K562 (cell line): ENCODE data around the gene C2orf69. TPM values are rescaled to one million over a fixed set of nuclear protein-coding genes. Genes with fewer than 3 reads are reported as not detected.

ENCODE experiments used
- BRCA1 ChIP-seq, 2 experiments: fragments of 450-650 bp in 1 of 2; sonication (generic) in 1 of 2; formaldehyde crosslinking in 1 of 2; IDR thresholded peaks; 2 replicates each; pipeline versions ENCODE4 v1.5.0 to v1.6.1; 2017 to 2020; ENCODE audit warnings: mild to moderate bottlenecking in 1 of 2, missing genetic modification reagents in 1 of 2
- CBX8 ChIP-seq: fragments of 200-600 bp; sonication (generic); IDR thresholded peaks from 2 replicates; pipeline ENCODE4 v1.6.1; 2012; ENCODE audit warnings: borderline replicate concordance, mixed run types, low read depth, mild to moderate bottlenecking, moderate library complexity, mixed read lengths, low read length, control low read depth, inconsistent platforms; ENCODE audit not compliant: poor library complexity, severe bottlenecking; ENCODE audit errors: extremely low read depth
- HNRNPH1 ChIP-seq: fragments of 200-400 bp; formaldehyde crosslinking; optimal IDR thresholded peaks from 2 replicates; pipeline ENCODE3; 2017; ENCODE audit warnings: low read depth, mild to moderate bottlenecking, low read length, moderate library complexity
- KAT8 ChIP-seq: fragments of 450-650 bp; IDR thresholded peaks from 2 replicates; pipeline ENCODE4 v1.6.1; 2016; ENCODE audit warnings: low read depth, mild to moderate bottlenecking
- NFRKB ChIP-seq: fragments of 450-650 bp; IDR thresholded peaks from 2 replicates; pipeline ENCODE4 v1.6.1; 2016; ENCODE audit warnings: low read depth
- NR2C1 ChIP-seq, 2 experiments: fragments of 450-650 bp; IDR thresholded peaks; 2 replicates each; pipeline ENCODE4 v1.6.1; 2017; ENCODE audit warnings: mild to moderate bottlenecking in 2 of 2, antibody characterized with exemption in 1 of 2, inconsistent platforms in 1 of 2, missing compliant biosample characterization in 1 of 2, missing genetic modification characterization in 1 of 2
- RBFOX2 ChIP-seq: fragments of 200-400 bp; formaldehyde crosslinking; IDR thresholded peaks from 2 replicates; pipeline ENCODE4 v1.6.1; 2017; ENCODE audit warnings: low read depth, mild to moderate bottlenecking, low read length, moderate library complexity
- RBM17 ChIP-seq: fragments of 200-400 bp; formaldehyde crosslinking; IDR thresholded peaks from 2 replicates; pipeline ENCODE4 v1.6.1; 2017; ENCODE audit warnings: low read depth, mild to moderate bottlenecking, low read length, borderline replicate concordance
- TAL1 ChIP-seq: fragments of 450-650 bp; IDR thresholded peaks from 2 replicates; pipeline ENCODE4 v1.6.1; 2016; ENCODE audit warnings: mild to moderate bottlenecking
- TCF3 ChIP-seq: sonication (generic); formaldehyde crosslinking; IDR thresholded peaks from 2 replicates; pipeline ENCODE4 v1.4.0; 2020; ENCODE audit warnings: mild to moderate bottlenecking, missing genetic modification reagents
- ZBTB2 ChIP-seq: fragments of 450-650 bp; IDR thresholded peaks from 2 replicates; pipeline ENCODE4 v1.6.1; 2016; ENCODE audit warnings: antibody characterized with exemption
- ZBTB8A ChIP-seq: fragments of 450-650 bp; IDR thresholded peaks from 2 replicates; pipeline ENCODE4 v1.6.1; 2018; ENCODE audit warnings: mild to moderate bottlenecking, moderate library complexity; ENCODE audit not compliant: partially characterized antibody
- ZNF165 ChIP-seq: fragments of 250-450 bp; sonication (Bioruptor Pico); IDR thresholded peaks from 2 replicates; pipeline ENCODE4 v1.4.0; 2020; ENCODE audit warnings: borderline replicate concordance
- ZNF512 ChIP-seq: IDR thresholded peaks from 2 replicates; pipeline ENCODE4 v1.6.1; 2016; ENCODE audit warnings: missing genetic modification characterization, missing compliant biosample characterization
- ZSCAN32 ChIP-seq: fragments of 450-650 bp; formaldehyde crosslinking; IDR thresholded peaks from 2 replicates; pipeline ENCODE4 v1.4.0; 2020; ENCODE audit warnings: mild to moderate bottlenecking, moderate library complexity
- polyA plus RNA-seq, 8 experiments: library from polyadenylated mRNA; depleted of rRNA in 4 of 8; stranded (reverse) in 5 of 8; unstranded in 3 of 8; fragments of >200 nt; fragmentation: Nextera tagmentation in 2 of 8; fragmentation: Illumina TruSeq in 1 of 8; extraction: Ambion mirVana in 2 of 8; extraction: Trizol in 1 of 8; gene quantifications; 2 replicates each; pipeline versions ENCODE4 v1.2.1 to v1.2.3, GENCODE V29; 2011 to 2014; ENCODE audit warnings: inconsistent platforms in 1 of 8, missing spikeins in 1 of 8
- total RNA-seq, 7 experiments: library from RNA; depleted of rRNA in 6 of 7; stranded (reverse); fragments of >200 nt in 6 of 7; fragmentation: Illumina TruSeq in 2 of 7; extraction: Trizol in 2 of 7; gene quantifications; 2 replicates each; pipeline versions ENCODE4 v1.2.1 to v1.2.3, GENCODE V29; 2011 to 2021; ENCODE audit warnings: low replicate concordance in 1 of 7
- TF ChIP-seq, protein P1 (sequence below): sonication (generic); formaldehyde crosslinking; IDR thresholded peaks from 2 replicates; pipeline ENCODE4 v1.8.0; 2022; ENCODE audit warnings: missing genetic modification reagents, mild to moderate bottlenecking, borderline replicate concordance
- TF ChIP-seq, protein P2 (sequence below): fragments of 250-450 bp; sonication (Bioruptor Pico); IDR thresholded peaks from 2 replicates; pipeline ENCODE4 v1.9.0; 2021; ENCODE audit warnings: mild to moderate bottlenecking, inconsistent platforms

C2orf69 gene
- total and polyA plus RNA-seq, 9 of the 15 experiments (the other 6 are each of a cell fraction or from before 2014, with no cell fraction given) = 3.4 to 9.8 (median 5.7) TPM

GRCh38 chr2:199955339-199956061 lies 44.4 kb downstream of the C2orf69 start, which contains the start of the genes MAIP1 and TYW5 (continued):
- no peak for TF ChIP-seq ZBTB2
- peak; percentile 90 for TF ChIP-seq RBFOX2
- TF ChIP-seq CBX8 = no peak
- no peak for TF ChIP-seq ZBTB8A
- peak; percentile 100 for TF ChIP-seq NR2C1 (IDR thresholded peaks at IDR 0.05)
- peak; percentile 100 for TF ChIP-seq NR2C1 (tag; IDR thresholded peaks at IDR 0.05)
- no peak for TF ChIP-seq ZNF165 (CRISPR knock-in tag)
- TF ChIP-seq BRCA1 (IDR thresholded peaks at IDR 0.05) = no peak
- TF ChIP-seq BRCA1 (CRISPR knock-in tag; IDR thresholded peaks at IDR 0.05) = no peak
- no peak for TF ChIP-seq RBM17
- TF ChIP-seq, protein P1, sequence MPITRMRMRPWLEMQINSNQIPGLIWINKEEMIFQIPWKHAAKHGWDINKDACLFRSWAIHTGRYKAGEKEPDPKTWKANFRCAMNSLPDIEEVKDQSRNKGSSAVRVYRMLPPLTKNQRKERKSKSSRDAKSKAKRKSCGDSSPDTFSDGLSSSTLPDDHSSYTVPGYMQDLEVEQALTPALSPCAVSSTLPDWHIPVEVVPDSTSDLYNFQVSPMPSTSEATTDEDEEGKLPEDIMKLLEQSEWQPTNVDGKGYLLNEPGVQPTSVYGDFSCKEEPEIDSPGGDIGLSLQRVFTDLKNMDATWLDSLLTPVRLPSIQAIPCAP = 0 out of 2 replicates have a peak, but pooled peaks have one; percentile 28
- TF ChIP-seq, protein P2, sequence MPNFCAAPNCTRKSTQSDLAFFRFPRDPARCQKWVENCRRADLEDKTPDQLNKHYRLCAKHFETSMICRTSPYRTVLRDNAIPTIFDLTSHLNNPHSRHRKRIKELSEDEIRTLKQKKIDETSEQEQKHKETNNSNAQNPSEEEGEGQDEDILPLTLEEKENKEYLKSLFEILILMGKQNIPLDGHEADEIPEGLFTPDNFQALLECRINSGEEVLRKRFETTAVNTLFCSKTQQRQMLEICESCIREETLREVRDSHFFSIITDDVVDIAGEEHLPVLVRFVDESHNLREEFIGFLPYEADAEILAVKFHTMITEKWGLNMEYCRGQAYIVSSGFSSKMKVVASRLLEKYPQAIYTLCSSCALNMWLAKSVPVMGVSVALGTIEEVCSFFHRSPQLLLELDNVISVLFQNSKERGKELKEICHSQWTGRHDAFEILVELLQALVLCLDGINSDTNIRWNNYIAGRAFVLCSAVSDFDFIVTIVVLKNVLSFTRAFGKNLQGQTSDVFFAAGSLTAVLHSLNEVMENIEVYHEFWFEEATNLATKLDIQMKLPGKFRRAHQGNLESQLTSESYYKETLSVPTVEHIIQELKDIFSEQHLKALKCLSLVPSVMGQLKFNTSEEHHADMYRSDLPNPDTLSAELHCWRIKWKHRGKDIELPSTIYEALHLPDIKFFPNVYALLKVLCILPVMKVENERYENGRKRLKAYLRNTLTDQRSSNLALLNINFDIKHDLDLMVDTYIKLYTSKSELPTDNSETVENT (CRISPR knock-in tag) = no peak
- TF ChIP-seq TAL1 = no peak
- no peak for TF ChIP-seq ZNF512 (tag)
- TF ChIP-seq KAT8 = no peak
- TF ChIP-seq HNRNPH1 = no peak
- peak; percentile 99 for TF ChIP-seq NFRKB
- TF ChIP-seq ZSCAN32 (CRISPR knock-in tag) = no peak
- TF ChIP-seq TCF3 (CRISPR knock-in tag) = no peak
